Measurements from ENCODE around the gene GRAMD2B.

GRCh38 chr5:126384985-126385384 is 38.2 kb upstream of the GRAMD2B start:
- TF ChIP-seq CTCF (IDR thresholded peaks at IDR 0.05) (no peak), POLR2A (IDR thresholded peaks at IDR 0.05) (no peak)

Data from breast epithelium (tissue), 3 donors.